Spinal cord (tissue), 10 donors: Measurements from ENCODE around the gene TBP. TPM values are rescaled to one million over a fixed set of nuclear protein-coding genes. Genes with fewer than 3 reads are reported as not detected.
"Not testable (repeated sequence)": the region's sequence is repeated elsewhere in the genome, so short reads cannot be mapped to it uniquely, and the experiment has no call there.

Experiments
- DNase-seq, 6 donors: peaks; one replicate each; pipeline versions ENCODE4 v3.0.0 to v3.0.0-alpha.2; 2013 to 2015; ENCODE audit warnings: low spot score in 6 of 6, low read depth in 4 of 6
- H3K27ac ChIP-seq: one replicate; pipeline ENCODE4 v1.5.1; 2013; ENCODE audit warnings: low read depth, low read length, control low read depth
- H3K27me3 ChIP-seq: one replicate; pipeline ENCODE4 v1.6.1; 2013; ENCODE audit warnings: low read length; ENCODE audit not compliant: control insufficient read depth, insufficient read depth
- H3K36me3 ChIP-seq: one replicate; pipeline ENCODE4 v1.6.1; 2013; ENCODE audit warnings: low read length; ENCODE audit not compliant: control insufficient read depth, insufficient read depth
- H3K4me1 ChIP-seq: one replicate; pipeline ENCODE4 v1.6.1; 2013; ENCODE audit warnings: low read length; ENCODE audit not compliant: control insufficient read depth, insufficient read depth
- H3K4me3 ChIP-seq: one replicate; pipeline ENCODE4 v1.5.1; 2013; ENCODE audit warnings: low read depth, low read length, control low read depth
- H3K9me3 ChIP-seq: one replicate; pipeline ENCODE4 v1.6.1; 2013; ENCODE audit warnings: low read length; ENCODE audit not compliant: control insufficient read depth, insufficient read depth
- WGBS: methylation state at CpG from one replicate; pipeline ENCODE4 v1.1.5; 2013; ENCODE audit warnings: missing lambda C conversion rate; ENCODE audit not compliant: insufficient coverage; 5-methylcytosine and 5-hydroxymethylcytosine counted together
- long read RNA-seq, 4 donors: transcript quantifications; one replicate each; lab custom pipeline, GENCODE V29; 2026
- polyA plus RNA-seq, 2 donors: library from polyadenylated mRNA; unstranded; fragments of 120-200 nt; gene quantifications; one replicate each; pipeline ENCODE4 v1.2.1, GENCODE V29; 2013; ENCODE audit not compliant: insufficient read length in 2 of 2
- total RNA-seq, 2 donors: library from RNA; depleted of rRNA in 1 of 2; stranded (reverse); fragments of 120-200 nt in 1 of 2; fragments of >200 nt in 1 of 2; gene quantifications; one replicate each; pipeline versions ENCODE4 v1.2.3 to v1.2.4, GENCODE V29; 2013 to 2014
- donor health status: healthy.

Gene TBP
- total RNA-seq, result 10 to 100 TPM; 11.5 to 16.5 TPM
- polyA plus RNA-seq, result 10 to 100 TPM; 22.5 to 27.6 TPM
- long read RNA-seq, donor 1, transcript TBP-202 (8 exons, 1,903 nt), result major isoform, 6 of 12 reads
- long read RNA-seq, donor 1, partial matches to known transcripts, result 6 of 12 reads
- long read RNA-seq, donor 1, other reads (novel, unspliced or antisense), result 0 of 12 reads
- long read RNA-seq, donor 2, partial matches to known transcripts, result 15 of 16 reads
- long read RNA-seq, donor 2, other reads (novel, unspliced or antisense), result 0 of 16 reads
- long read RNA-seq, donor 3, partial matches to known transcripts, result 7 of 7 reads
- long read RNA-seq, donor 3, other reads (novel, unspliced or antisense), result 0 of 7 reads
- long read RNA-seq, donor 4, partial matches to known transcripts, result 17 of 20 reads
- long read RNA-seq, donor 4, other reads (novel, unspliced or antisense), result 0 of 20 reads

- Histone ChIP-seq H3K4me3 (peak within 1 kb of the TSS; percentile 98), H3K36me3 (peaks cover 13% of the 10 kb centered on the region), H3K27ac (peak within 1 kb of the TSS; percentile 98), H3K4me1 (peaks cover 11% of the 10 kb centered on the region), H3K27me3 (no peaks in the 10 kb centered on the region), H3K9me3 (no peaks in the 10 kb centered on the region)
- peak; percentile 92 to 100 (median 98) for DNase-seq
- WGBS, result under 1% methylated on average over 51 of the region's 51 CpGs
Observed at GRCh38 chr6:170554013-170554795, at the start of gene TBP. Gene TBP (plus strand): TSS chr6:170554369. CDS start chr6:170557030, 2,661 bp downstream.

GRCh38 chr6:170504479-170504878 lies 49.7 kb upstream of the TBP start:
- H3K27me3 ChIP-seq, result no peaks in the 10 kb centered on the region
- 67% methylated on average over 2 of the region's 4 CpGs for WGBS
- H3K36me3 ChIP-seq, result no peaks in the 10 kb centered on the region
- H3K9me3 ChIP-seq, result no peaks in the 10 kb centered on the region
- H3K4me1 ChIP-seq, result no peaks in the 10 kb centered on the region
- no peak for DNase-seq
- no peak overlapping the region for H3K27ac ChIP-seq
- H3K4me3 ChIP-seq, result no peak overlapping the region

- 50% methylated on average over 8 of the region's 9 CpGs for WGBS
- no peaks in the 10 kb centered on the region for H3K36me3 ChIP-seq
- DNase-seq, result peak in 1 of 6 donors; percentile 40
- H3K4me3 ChIP-seq, result no peak overlapping the region
- no peaks in the 10 kb centered on the region for H3K27me3 ChIP-seq
- no peak overlapping the region for H3K27ac ChIP-seq
- no peaks in the 10 kb centered on the region for H3K4me1 ChIP-seq
- no peaks in the 10 kb centered on the region for H3K9me3 ChIP-seq
Observed at GRCh38 chr6:170505306-170505705, 48.9 kb upstream of the TBP start.

GRCh38 chr6:170506446-170506845 lies 47.7 kb upstream of the TBP start:
- 84% methylated on average over 3 of the region's 4 CpGs for WGBS
- Histone ChIP-seq H3K27ac (no peak overlapping the region), H3K4me1 (no peaks in the 10 kb centered on the region), H3K27me3 (no peaks in the 10 kb centered on the region), H3K9me3 (no peaks in the 10 kb centered on the region), H3K4me3 (no peak overlapping the region), H3K36me3 (peaks cover 3% of the 10 kb centered on the region)
- DNase-seq, result no peak

- H3K4me1 ChIP-seq, DNase-seq, H3K4me3 ChIP-seq, H3K27me3 ChIP-seq, H3K9me3 ChIP-seq, H3K27ac ChIP-seq, H3K36me3 ChIP-seq: not testable (repeated sequence)
- no CpG with 5 or more reads among the region's 2 CpGs for WGBS
Observed at GRCh38 chr6:170507728-170508127, 46.4 kb upstream of the TBP start.

- not testable (repeated sequence) for H3K4me3 ChIP-seq, H3K27me3 ChIP-seq, DNase-seq, H3K4me1 ChIP-seq, H3K36me3 ChIP-seq, H3K27ac ChIP-seq, H3K9me3 ChIP-seq
- WGBS, result no CpG with 5 or more reads among the region's 1 CpG
Observed at GRCh38 chr6:170508275-170508674, 45.9 kb upstream of the TBP start.

GRCh38 chr6:170508892-170509722 lies 45.1 kb upstream of the TBP start:
- H3K27ac ChIP-seq, H3K4me1 ChIP-seq, DNase-seq, H3K36me3 ChIP-seq, H3K4me3 ChIP-seq, H3K9me3 ChIP-seq, H3K27me3 ChIP-seq: not testable (repeated sequence)
- 58% methylated on average over 4 of the region's 5 CpGs for WGBS

- WGBS, result 94% methylated on average over 2 of the region's 3 CpGs
- H3K27ac ChIP-seq, result no peak overlapping the region
- H3K4me3 ChIP-seq, result no peak overlapping the region
- no peaks in the 10 kb centered on the region for H3K27me3 ChIP-seq
- DNase-seq, result no peak
- H3K36me3 ChIP-seq, result peaks cover 3% of the 10 kb centered on the region
- no peaks in the 10 kb centered on the region for H3K4me1 ChIP-seq
- H3K9me3 ChIP-seq, result no peaks in the 10 kb centered on the region
Observed at GRCh38 chr6:170509723-170510018, 44.5 kb upstream of the TBP start.

GRCh38 chr6:170510631-170511030 lies 43.5 kb upstream of the TBP start:
- DNase-seq, result no peak
- Histone ChIP-seq H3K9me3 (no peaks in the 10 kb centered on the region), H3K36me3 (peaks cover 3% of the 10 kb centered on the region), H3K4me3 (no peak overlapping the region), H3K27ac (no peak overlapping the region), H3K27me3 (no peaks in the 10 kb centered on the region), H3K4me1 (no peaks in the 10 kb centered on the region)
- WGBS, result 86% methylated on average over 20 of the region's 20 CpGs
